Stimulated activated CD8-positive, alpha-beta memory T cell treated with anti-CD3 and anti-CD28 coated beads, Interleukin-7, amount 100 ng/mL, for 24 hours (primary cell): ENCODE measurements around the gene NCEH1.

Experiments
- DNase-seq: peaks from one replicate; pipeline ENCODE4 v3.0.0-alpha.2; 2020; ENCODE audit warnings: low read depth

Gene NCEH1

GRCh38 chr3:172582712-172583111, 128.2 kb downstream of the NCEH1 start:
- no peak for DNase-seq

DNA sequence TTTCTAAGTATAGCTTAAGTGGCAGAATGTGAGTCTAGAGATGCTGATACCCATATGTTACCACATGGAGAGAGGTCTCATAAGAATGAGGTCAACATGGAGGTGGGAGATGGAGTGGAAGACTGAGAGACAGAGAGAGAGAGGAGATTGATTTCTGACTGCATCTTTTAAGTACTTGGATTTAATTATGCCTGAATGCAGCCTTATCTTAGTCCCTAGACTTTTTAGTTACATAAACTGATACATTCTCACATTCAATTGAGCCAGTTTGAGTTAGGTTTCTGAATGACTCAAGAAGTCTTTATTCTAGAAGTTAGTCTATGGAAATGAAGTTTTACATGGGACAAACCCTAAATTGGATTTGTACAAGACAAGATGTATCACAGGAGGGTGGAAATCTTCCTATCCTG, 129.1 kb downstream of the NCEH1 start:
- no peak for DNase-seq

GRCh38 chr3:172580680-172581401, 130.0 kb downstream of the NCEH1 start:
- no peak for DNase-seq
